Bronchial epithelial cell (primary cell): ENCODE data around the gene OMA1. TPM values are rescaled to one million over a fixed set of nuclear protein-coding genes. Genes with fewer than 3 reads are reported as not detected.
"Not testable (repeated sequence)": the region's sequence is repeated elsewhere in the genome, so short reads cannot be mapped to it uniquely, and the experiment has no call there.

Experiments
- DNase-seq: peaks from one replicate; pipeline ENCODE4 v3.0.0-alpha.2; 2010; ENCODE audit warnings: low read depth
- FAIRE-seq: peaks from 2 replicates; lab custom pipeline; 2011; peaks lifted over from hg19 to GRCh38; lab: Jason Lieb, UNC
- H3K27me3 ChIP-seq: 2 replicates; pipeline ENCODE4 v1.5.1; 2011; ENCODE audit warnings: low read length; ENCODE audit not compliant: control insufficient read depth, insufficient read depth
- H3K36me3 ChIP-seq: 2 replicates; pipeline ENCODE4 v1.5.1; 2011; ENCODE audit warnings: low read length; ENCODE audit not compliant: control insufficient read depth, insufficient read depth
- H3K4me3 ChIP-seq: 2 replicates; pipeline ENCODE4 v1.5.1; 2011; ENCODE audit warnings: mild to moderate bottlenecking, low read depth, low read length, control low read depth
- total RNA-seq: library from RNA; depleted of rRNA; stranded (reverse); fragments of >200 nt; gene quantifications from 2 replicates; pipeline ENCODE4 v1.2.1, GENCODE V29; 2014
- TF ChIP-seq, protein P1 (sequence below): IDR thresholded peaks from 2 replicates; pipeline ENCODE4 v1.5.1; 2011; ENCODE audit warnings: mild to moderate bottlenecking, moderate library complexity, low read length, control low read depth, inconsistent platforms; ENCODE audit not compliant: insufficient read depth, severe bottlenecking

The OMA1 gene
- total RNA-seq, 1 donor from 2014 or later = 21.6 TPM

DNA sequence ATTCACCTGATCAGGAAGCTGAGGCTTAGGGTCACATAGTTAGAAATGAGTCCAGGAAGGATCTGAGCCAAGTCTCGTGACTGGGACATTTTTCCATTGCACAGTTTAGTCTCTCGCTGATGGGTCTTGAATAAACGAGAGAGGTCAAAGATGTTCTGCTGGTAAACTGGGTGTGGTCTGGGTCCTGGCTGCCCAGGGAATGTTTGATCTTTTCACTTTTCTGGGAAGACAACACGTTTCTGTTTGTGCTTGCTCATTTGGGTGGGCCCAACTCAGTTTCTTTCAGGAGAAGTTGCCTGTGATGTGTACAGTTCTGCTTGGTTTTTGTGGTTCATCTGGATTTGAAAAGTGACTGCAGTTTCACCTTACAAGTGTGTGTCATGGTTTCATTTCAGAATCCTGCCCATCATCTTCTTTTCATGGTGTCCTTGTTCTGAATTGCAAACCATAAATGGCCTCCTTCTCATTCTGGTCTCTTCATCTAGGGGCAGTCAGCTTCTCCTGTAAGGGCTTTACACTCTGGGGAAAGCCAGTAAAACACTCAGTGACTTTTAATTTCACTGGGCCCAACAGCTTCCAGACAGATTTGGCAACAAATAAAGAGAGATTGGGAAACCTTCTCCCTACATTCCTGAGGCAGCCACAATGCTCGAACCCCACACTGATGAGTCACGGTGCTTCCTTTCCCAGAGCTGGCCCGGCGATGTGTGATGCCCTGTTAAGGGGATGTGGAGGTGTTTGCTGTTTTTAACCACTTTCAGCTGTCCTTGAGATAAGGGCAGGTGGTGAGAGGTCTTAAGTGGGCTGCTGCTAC, 37.8 kb upstream of the OMA1 start:
- no peak for FAIRE-seq
- Histone ChIP-seq H3K4me3 (no peak overlapping the region), H3K27me3 (no peaks in the 10 kb centered on the region), H3K36me3 (no peaks in the 10 kb centered on the region)
- DNase-seq = peak; percentile 96
- TF ChIP-seq, protein P1, sequence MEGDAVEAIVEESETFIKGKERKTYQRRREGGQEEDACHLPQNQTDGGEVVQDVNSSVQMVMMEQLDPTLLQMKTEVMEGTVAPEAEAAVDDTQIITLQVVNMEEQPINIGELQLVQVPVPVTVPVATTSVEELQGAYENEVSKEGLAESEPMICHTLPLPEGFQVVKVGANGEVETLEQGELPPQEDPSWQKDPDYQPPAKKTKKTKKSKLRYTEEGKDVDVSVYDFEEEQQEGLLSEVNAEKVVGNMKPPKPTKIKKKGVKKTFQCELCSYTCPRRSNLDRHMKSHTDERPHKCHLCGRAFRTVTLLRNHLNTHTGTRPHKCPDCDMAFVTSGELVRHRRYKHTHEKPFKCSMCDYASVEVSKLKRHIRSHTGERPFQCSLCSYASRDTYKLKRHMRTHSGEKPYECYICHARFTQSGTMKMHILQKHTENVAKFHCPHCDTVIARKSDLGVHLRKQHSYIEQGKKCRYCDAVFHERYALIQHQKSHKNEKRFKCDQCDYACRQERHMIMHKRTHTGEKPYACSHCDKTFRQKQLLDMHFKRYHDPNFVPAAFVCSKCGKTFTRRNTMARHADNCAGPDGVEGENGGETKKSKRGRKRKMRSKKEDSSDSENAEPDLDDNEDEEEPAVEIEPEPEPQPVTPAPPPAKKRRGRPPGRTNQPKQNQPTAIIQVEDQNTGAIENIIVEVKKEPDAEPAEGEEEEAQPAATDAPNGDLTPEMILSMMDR = no peak

DNA sequence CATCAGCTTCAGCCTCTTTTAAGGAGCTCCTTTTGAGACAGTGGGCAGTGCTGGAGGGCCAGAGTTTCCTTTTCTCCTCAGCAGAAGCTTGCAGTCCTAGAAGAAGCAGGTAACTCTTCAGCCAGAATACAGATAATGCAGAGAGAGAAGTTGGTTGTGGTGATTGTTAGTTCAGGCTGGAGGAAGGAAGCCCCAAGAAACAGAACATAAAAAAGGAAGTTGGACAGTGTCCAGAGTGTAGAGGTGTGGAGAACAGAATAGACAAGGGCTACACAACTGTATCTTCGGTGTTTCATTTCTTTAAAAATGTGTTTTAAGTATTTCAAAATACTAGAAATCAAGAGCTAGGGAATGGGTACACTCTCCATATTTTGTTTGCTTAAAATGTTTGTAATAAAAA, 37.0 kb upstream of the OMA1 start:
- no peaks in the 10 kb centered on the region for H3K27me3 ChIP-seq
- DNase-seq = peak; percentile 29
- no peak overlapping the region for H3K4me3 ChIP-seq
- TF ChIP-seq, protein P1 = no peak
- no peaks in the 10 kb centered on the region for H3K36me3 ChIP-seq
- no peak for FAIRE-seq

DNA sequence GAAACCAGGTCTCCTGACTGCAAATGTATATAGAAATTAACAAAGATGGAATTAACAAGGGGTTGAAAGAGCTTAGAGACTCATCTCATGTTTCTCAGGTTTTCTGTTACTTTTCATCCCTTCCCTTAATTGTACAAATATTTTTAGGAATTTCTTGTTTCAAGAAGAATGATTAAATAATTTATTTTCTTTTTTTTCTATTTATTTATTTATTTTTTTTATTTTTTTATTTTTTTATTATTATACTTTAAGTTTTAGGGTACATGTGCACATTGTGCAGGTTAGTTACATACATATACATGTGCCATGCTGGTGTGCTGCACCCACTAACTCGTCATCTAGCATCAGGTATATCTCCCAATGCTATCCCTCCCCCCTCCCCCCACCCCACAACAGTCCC, 35.6 kb upstream of the OMA1 start:
- H3K36me3 ChIP-seq, DNase-seq, H3K27me3 ChIP-seq, FAIRE-seq, H3K4me3 ChIP-seq: not testable (repeated sequence)

DNA sequence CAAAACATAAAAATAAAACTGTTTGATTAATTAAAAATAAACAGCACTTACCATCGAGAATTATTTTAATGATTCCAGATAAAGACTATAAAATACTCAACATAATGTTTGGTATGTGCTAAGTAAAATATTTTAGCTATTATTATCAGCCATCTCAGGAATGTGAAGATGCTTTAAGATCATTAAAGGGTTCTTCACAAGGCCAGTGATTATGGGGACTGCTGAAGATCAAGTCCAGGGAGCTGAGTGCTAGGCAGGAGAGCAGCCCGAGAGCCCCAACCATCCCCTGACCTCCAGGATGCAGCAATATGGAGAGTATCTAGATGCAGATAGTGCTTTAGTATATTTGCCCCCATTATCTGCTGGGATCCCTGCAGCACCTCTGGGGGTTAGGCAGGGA, 35.1 kb upstream of the OMA1 start:
- Histone ChIP-seq H3K36me3 (no peaks in the 10 kb centered on the region), H3K27me3 (no peaks in the 10 kb centered on the region), H3K4me3 (no peak overlapping the region)
- no peak for DNase-seq
- TF ChIP-seq, protein P1 = no peak
- FAIRE-seq = no peak

DNA sequence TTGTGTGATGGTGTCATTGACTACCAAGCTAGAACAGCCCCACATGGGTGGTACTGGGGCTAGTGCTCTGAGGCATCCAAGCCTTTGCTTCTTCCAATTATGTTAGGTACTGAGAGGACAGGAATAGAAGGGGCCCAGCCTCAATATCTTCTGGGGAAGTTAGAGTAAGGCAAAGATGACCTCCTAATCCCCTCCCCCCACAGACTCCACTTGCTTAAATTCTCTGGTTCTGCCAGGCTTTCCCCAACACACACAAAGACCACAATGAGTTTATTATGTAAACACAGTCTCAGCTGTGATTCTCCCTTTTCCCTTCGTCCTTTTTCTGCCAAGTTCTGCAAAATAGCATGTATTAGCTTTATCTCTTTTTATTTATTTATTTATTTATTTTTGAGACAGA, 33.7 kb upstream of the OMA1 start:
- no peak overlapping the region for H3K4me3 ChIP-seq
- H3K27me3 ChIP-seq = no peaks in the 10 kb centered on the region
- TF ChIP-seq, protein P1 = no peak
- H3K36me3 ChIP-seq = no peaks in the 10 kb centered on the region
- DNase-seq (no peak), FAIRE-seq (no peak)

DNA sequence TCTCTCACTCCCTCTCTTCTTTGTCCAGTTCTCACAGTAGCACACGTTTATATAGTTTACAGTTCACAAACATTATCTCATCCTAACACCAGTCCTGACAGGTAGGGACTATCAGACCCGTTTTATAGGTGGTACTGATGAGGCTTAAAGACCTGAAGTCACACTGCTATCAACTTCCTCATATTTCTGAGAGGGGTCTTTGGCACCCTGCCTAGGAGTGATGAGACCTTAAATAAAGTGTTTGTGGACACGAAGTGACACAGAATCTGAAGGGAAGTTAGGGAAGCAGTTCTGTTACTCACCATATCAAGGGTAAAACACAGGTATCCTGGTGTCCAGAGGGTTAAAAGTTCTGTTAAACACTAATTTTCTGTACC, 31.1 kb upstream of the OMA1 start:
- no peaks in the 10 kb centered on the region for H3K36me3 ChIP-seq
- TF ChIP-seq, protein P1 = no peak
- FAIRE-seq = no peak
- DNase-seq = peak; percentile 80
- peak overlapping the region; percentile 84 for H3K4me3 ChIP-seq
- H3K27me3 ChIP-seq = no peaks in the 10 kb centered on the region
